NCI-H1092 treated with DMSO at 0.1 percent for 48 hours (cell line): ENCODE data around the gene FUT7.

ENCODE experiments used
- DNase-seq: peaks from one replicate; lab custom pipeline; 2025; lab: John Stamatoyannopoulos, UW

Gene FUT7

GRCh38 chr9:137001857-137002645, 29.8 kb downstream of the FUT7 start:
- no peak for DNase-seq

GRCh38 chr9:137000177-137000930, 31.5 kb downstream of the FUT7 start:
- no peak for DNase-seq

GRCh38 chr9:136997830-136998234, 34.1 kb downstream of the FUT7 start:
- no peak for DNase-seq

DNA sequence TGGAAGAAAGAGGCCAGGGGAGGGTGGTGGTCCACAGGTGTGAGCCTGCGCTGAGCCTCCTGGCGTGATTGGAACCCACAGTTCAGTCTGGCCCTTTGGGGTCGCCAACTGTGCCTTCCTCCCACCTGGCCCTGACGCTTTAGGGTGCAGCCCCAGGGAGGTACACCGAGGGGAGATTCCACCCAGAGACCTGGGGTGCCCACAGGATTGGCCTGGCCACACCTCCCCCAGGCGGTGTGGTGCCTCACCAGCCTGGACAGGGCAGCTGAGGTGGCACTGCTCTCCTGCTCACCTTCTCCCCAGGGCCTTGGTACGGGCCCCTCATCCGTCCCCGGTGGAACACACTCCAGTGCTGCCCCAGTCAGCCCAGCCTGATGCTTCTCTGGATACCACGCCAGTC, 34.5 kb downstream of the FUT7 start:
- DNase-seq: no peak

- DNase-seq: no peak
Measured at GRCh38 chr9:136996361-136997292, 35.3 kb downstream of the FUT7 start, which contains the start of gene CLIC3. TSS of gene CLIC3 (minus strand) at chr9:136996568. CDS start at chr9:136996543, 25 bp downstream.

GRCh38 chr9:136995772-136996311, 36.0 kb downstream of the FUT7 start:
- DNase-seq: peak; percentile 22

DNA sequence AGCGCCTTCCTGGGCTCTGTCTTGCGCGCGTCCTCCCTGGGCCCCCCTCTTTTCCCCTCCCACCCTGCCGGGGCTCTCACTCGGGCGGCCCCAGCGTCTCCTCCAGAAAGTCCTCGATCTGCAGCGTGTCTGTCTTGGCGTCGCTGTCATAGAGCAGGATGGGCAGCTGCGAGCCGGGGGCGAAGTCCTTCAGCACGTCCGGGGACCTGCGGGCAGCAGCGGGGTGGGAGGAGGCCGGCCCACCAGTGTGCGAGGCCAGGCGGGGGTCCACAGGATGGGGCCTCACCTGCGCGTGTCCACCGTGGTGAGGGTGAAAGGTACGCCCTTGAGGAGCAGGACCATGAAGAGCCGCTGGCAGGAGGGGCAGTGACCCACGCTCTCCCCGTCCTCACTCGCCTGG, 36.5 kb downstream of the FUT7 start:
- DNase-seq: no peak

GRCh38 chr9:136994888-136995230, 37.0 kb downstream of the FUT7 start:
- no peak for DNase-seq

- no peak for DNase-seq
Measured at GRCh38 chr9:136994180-136994887, 37.6 kb downstream of the FUT7 start.

DNA sequence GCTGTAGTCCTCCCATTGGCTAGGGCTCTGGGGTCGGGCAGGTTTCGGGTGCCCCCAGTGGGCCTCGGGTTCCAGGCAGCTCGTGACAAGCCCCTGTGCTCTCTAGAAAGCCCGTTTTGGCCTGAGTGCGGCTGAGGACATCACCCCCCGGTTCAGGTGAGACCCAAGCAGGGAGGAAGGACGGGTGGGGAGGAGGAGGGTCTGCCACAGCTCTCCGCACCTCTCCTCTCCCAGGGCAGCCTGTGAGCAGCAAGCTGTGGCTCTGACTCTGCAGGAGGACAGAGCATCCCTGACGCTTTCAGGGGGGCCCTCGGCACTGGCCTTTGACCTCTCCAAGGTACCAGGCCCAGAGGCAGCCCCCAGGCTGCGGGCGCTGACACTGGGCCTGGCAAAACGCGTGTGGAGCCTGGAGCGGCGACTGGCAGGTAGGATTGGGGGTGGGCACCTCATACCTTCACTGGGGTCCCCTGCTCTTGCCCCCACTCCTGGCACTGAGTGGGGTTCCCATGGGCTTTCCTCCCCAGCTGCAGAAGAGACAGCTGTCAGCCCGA, 39.0 kb downstream of the FUT7 start:
- DNase-seq: no peak

- peak; percentile 79 for DNase-seq
Measured at GRCh38 chr9:136991993-136992818, 39.7 kb downstream of the FUT7 start, which contains the start of gene PAXX. TSS of gene PAXX (plus strand) at chr9:136992422. CDS start at chr9:136992444, 22 bp downstream.

DNA sequence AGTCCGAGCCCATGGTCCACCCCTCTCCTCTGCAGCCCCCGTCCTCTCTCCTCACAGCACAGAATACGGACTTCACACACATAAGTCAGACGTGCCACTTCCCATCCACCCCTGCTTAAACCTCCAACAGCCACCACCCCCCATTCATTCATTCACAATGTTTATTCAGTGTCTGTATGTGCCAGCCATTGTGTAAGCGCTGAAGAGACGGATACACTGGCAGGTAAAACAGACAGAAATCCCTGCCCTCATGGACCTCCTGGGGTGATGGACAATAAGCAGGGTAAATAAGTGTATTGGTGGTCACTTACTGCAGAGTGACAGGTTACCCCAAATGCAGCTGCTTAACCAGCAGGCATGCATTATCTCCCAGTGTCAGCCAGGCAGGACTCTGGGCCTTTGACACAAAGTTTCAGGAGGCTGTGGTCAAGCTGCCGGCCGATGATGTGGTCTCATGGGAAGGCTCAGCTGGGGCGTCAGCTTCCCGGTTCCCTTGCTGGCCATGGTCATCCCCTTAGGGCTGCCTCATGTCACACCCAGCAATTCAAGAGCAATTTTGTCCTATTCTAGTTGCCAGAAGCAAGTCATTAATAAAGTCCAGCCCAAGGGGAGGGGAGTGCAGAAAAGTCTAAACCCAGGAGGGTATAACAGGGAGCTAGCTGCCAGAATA, 41.5 kb downstream of the FUT7 start:
- no peak for DNase-seq

GRCh38 chr9:136988872-136989271, 43.0 kb downstream of the FUT7 start:
- DNase-seq: no peak

DNA sequence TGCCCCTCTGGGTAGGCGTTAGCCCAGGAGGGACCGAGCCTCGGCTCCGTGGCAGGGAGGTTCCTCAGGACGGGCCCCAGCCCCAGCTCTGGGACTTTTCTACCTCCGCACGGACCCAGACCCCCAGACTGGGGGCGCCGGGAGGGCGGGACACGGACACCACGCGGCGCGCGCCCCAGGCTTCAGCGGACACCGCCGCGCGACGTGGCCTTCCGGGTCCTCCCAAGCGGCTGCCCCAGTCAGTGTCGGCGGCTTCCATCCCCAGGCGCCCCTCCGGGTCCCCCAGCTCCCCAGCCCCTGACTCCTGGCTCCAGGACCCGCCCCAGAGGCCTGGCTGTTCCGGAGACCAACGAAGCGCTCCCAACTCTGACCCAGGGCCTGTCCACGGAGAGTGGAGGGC, 46.0 kb downstream of the FUT7 start:
- DNase-seq: no peak

DNA sequence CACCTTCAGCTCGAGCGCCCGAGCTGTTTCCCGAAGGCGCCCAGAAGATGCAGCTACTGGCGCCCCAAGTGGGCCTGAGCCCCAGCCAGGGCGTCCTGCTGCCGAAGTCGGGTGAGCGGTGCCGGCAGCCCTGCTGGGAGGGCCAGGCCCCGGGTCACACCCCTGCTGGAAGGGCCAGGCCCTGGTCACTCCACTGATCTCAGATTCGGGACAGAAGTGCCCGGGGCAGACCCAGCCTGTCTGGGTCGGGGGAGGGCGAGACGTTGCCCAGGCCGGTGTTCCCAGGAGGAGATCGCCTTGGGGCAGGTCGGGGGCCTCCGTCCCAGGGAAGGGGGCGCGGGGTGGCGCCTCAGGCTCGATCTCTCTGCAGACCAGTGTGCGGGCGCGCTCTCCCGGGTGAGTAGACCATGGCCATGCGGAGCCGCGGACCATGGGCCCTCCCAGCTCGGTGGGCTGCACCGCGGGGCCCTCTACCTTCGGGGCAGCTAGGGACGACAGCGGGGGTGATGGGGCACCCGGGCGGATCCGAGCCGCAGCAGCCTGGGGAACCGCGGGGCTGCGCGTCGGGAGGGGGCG, 46.8 kb downstream of the FUT7 start:
- DNase-seq: no peak

DNA sequence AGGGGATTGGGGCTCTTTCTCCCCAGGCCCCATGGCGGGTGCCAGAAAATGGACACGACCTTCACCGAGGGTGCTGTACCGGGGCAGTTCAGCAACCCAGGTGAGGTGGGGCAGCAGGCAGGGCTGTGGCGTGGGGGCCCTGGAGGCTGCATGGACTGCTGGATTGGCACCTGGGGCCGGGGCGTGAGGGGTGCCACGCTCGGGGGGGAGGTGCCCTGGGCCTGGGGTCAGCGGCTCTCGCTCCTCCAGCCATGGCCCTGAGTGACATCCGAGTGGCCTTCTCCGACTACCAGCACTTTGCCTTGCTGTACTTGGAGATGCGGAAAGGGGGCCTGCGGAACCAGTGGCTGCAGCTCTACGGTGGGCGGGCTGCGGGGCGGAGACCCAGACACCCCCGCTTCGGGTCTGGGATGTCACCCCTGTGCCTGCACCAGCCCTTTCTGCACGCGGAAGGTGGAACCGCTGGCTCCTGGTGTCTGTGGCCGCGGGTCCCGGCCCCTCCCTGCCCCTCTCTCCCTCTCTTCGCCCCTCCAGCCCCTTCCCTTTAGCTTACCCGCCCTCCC, 47.3 kb downstream of the FUT7 start:
- no peak for DNase-seq

GRCh38 chr9:136983656-136984314, 48.1 kb downstream of the FUT7 start:
- no peak for DNase-seq

DNA sequence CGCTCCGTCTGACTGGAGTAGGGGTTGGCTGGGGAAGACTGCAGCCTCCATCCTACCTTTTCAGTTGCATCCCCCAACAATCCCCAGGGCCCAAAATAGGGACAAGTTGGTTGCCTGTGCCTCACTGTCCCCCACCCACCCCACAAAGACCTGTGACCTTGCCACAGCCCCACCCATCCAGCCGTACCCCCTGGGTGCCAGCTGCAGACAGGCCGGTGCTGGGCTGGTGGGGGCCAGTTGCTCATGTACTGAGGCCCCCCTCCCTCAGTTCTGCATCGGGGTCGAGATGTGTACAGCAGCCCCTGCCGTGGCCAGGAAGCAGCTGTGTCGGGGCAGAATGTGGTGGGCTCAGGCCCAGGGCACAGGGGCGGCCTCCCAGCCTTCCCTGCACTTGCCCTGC, 48.7 kb downstream of the FUT7 start:
- DNase-seq: no peak
